Measurements from ENCODE around the gene TTC34.

The TTC34 gene

GRCh38 chr1:2834146-2834475, 32.6 kb upstream of the TTC34 start:
- TF ChIP-seq CTCF (IDR thresholded peaks at IDR 0.05; ENCODE audit: control insufficient read depth, extremely low read depth, insufficient read depth), result no peak
- H3K4me3 ChIP-seq (ENCODE audit: low read depth, low read length), result no peak overlapping the region

GRCh38 chr1:2833454-2834145, 32.1 kb upstream of the TTC34 start:
- DNase-seq (ENCODE audit: low read depth), result no peak
- no peak for TF ChIP-seq CTCF (IDR thresholded peaks at IDR 0.05; ENCODE audit: control insufficient read depth, extremely low read depth, insufficient read depth)
- H3K4me3 ChIP-seq (ENCODE audit: low read depth, low read length), result no peak overlapping the region

More at GRCh38 chr1:2834146-2834475, 32.6 kb upstream of the TTC34 start:
- no peak for DNase-seq (ENCODE audit: low read depth)

- no peak for DNase-seq (ENCODE audit: low read depth)
- TF ChIP-seq CTCF (IDR thresholded peaks at IDR 0.05; ENCODE audit: control insufficient read depth, extremely low read depth, insufficient read depth), result no peak
- H3K4me3 ChIP-seq (ENCODE audit: low read depth, low read length), result no peak overlapping the region
Measured at GRCh38 chr1:2832506-2833453, 31.3 kb upstream of the TTC34 start.

GRCh38 chr1:2831596-2832212, 30.2 kb upstream of the TTC34 start:
- no peak for DNase-seq (ENCODE audit: low read depth)
- no peak overlapping the region for H3K4me3 ChIP-seq (ENCODE audit: low read depth, low read length)
- TF ChIP-seq CTCF (IDR thresholded peaks at IDR 0.05; ENCODE audit: control insufficient read depth, extremely low read depth, insufficient read depth), result no peak

- H3K4me3 ChIP-seq (ENCODE audit: low read depth, low read length), result no peak overlapping the region
- no peak for TF ChIP-seq CTCF (IDR thresholded peaks at IDR 0.05; ENCODE audit: control insufficient read depth, extremely low read depth, insufficient read depth)
- no peak for DNase-seq (ENCODE audit: low read depth)
Measured at GRCh38 chr1:2830761-2831425, 29.4 kb upstream of the TTC34 start.

GRCh38 chr1:2829846-2830615, 28.5 kb upstream of the TTC34 start:
- no peak for DNase-seq (ENCODE audit: low read depth)
- no peak overlapping the region for H3K4me3 ChIP-seq (ENCODE audit: low read depth, low read length)
- TF ChIP-seq CTCF (IDR thresholded peaks at IDR 0.05; ENCODE audit: control insufficient read depth, extremely low read depth, insufficient read depth), result no peak
